Skeletal muscle cell (primary cell): ENCODE results near the gene SNX18.
"Not testable (repeated sequence)": the region's sequence is repeated elsewhere in the genome, so short reads cannot be mapped to it uniquely, and the experiment has no call there.

ENCODE experiments used
- DNase-seq: peaks from one replicate; pipeline ENCODE4 v3.0.0-alpha.2; 2010; ENCODE audit warnings: low read depth
- H3K4me3 ChIP-seq: 2 replicates; pipeline ENCODE4 v1.5.1; 2011; ENCODE audit warnings: low read depth, mild to moderate bottlenecking, control low read depth, low read length, moderate library complexity

SNX18 gene, protein sequence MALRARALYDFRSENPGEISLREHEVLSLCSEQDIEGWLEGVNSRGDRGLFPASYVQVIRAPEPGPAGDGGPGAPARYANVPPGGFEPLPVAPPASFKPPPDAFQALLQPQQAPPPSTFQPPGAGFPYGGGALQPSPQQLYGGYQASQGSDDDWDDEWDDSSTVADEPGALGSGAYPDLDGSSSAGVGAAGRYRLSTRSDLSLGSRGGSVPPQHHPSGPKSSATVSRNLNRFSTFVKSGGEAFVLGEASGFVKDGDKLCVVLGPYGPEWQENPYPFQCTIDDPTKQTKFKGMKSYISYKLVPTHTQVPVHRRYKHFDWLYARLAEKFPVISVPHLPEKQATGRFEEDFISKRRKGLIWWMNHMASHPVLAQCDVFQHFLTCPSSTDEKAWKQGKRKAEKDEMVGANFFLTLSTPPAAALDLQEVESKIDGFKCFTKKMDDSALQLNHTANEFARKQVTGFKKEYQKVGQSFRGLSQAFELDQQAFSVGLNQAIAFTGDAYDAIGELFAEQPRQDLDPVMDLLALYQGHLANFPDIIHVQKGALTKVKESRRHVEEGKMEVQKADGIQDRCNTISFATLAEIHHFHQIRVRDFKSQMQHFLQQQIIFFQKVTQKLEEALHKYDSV

DNA sequence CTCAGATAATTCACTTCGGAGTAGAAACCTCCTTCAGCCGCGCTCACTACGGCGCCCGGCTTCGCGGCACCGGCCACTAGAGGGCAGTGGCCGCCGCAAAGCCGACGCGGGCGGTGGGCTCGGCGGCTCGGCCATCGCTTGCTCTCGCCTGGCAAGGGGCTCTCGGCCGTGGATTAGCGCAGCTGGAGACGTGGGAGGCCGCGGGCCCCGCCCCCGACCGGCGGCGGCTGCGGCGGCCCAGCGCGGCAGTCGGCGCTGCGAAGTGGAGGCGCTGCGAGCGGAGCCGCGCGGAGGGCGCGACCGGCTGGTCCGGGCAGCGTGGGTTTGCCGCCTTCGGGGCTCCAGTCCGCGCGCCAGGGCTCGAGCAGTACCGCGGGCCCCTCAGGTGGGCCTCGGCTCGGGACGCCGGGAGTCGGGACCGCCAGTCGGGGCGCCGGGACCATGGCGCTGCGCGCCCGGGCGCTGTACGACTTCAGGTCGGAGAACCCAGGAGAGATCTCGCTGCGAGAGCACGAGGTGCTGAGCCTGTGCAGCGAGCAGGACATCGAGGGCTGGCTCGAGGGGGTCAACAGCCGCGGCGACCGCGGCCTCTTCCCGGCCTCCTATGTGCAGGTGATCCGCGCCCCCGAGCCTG is at the start of gene SNX18:
TSS of gene SNX18 (plus strand) at position 248 of the 634 bp plus-strand sequence. CDS start at position 442, 194 bp downstream.
- H3K4me3 ChIP-seq = peak within 1 kb of the TSS; percentile 87
- DNase-seq = peak; percentile 72

DNA sequence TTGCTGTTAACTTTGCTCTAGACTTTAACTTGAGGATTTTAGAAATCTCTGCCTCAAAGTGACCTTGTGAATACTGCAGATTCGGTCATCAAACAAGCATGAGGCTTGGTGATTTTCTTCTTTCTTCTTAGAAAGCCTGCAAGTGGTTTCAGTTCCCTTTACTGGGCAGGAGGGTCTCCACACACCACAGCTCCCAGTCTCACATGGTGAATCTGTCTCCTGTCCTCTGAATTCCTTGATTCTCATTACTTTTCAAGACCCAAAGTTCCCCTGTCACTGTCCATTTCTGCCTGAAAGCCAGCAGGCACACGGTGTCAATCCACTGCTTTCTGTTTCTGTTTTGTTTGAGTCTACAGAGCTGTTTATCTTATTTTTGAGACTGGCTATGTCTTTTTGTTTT is 47.9 kb upstream of the SNX18 start:
- DNase-seq = no peak
- H3K4me3 ChIP-seq = peak overlapping the region; percentile 20

DNA sequence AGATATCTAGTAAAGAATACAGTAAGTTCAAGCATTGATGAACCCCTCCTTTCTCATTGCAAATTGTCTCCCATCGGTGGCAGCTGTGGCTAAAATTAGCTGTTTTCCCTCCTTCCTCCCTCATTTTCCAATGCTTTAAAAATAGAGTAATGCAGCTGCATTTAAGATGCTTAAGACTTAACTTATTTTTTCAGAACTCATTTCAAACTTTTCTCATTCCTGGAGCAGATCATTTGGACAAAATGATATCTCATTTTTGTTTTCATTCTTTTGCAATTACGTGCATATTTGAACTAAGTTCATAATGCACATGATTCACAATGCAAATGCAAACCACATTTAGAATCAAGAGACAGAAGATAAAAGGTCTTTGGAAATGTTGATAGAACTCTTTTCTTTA is 47.4 kb upstream of the SNX18 start:
- DNase-seq = no peak
- H3K4me3 ChIP-seq = no peak overlapping the region

DNA sequence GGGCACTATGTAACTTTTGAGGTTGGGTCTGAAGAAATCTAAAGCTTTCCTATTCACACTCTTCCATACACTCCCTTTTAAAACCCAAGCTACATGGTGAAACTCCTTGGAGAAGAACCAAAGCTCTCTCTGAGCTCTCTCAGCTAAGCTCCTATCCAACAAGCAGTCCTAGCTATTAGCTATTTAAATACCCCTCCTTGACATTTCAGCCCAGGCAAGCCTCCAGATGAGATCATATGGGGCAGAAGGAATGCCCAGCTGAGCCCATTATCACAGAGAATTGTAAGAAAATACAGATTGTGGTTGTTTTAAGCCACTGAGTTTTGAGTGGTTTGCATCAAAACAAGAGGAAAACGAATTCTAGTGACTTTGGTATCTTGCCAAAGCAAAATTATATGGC is 46.9 kb upstream of the SNX18 start:
- no peak overlapping the region for H3K4me3 ChIP-seq
- DNase-seq = no peak

DNA sequence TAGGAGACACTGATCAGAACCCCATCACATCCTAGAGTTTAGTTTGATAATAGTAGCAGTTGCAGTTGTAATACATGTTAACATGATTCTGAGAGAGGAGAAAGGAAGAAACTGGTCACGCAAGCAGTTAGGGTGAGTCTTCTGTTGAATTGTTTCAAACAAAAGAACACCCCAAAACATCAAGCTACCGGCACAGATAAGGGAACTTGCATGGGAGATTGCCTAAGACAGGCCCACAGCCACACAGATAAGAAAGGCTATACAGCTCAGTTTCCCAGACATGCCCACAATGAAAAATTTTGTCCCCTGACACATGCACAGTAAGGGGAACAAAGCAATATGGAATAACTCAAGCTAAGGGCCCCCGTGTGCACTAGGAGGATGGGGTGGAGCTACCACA is 46.2 kb upstream of the SNX18 start:
- no peak for DNase-seq
- no peak overlapping the region for H3K4me3 ChIP-seq

DNA sequence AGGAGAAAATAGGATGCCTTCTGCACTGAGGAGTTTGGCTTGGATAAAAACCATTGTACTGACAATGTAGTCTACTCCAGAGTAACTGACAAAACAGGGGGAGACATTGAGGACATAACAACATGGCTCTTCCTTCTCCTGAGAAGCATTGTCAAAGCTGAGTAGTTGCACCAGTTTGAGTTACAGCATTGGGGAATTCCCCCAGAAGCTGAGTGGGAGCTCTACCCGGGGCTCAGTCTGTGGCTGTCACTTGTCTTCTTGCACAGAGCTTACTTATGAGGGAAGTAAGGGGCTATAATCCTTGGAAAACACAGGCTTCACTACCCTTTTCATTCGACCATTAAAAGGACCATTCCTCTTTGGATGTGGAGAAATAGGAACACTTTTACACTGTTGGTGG is 40.9 kb upstream of the SNX18 start:
- H3K4me3 ChIP-seq = no peak overlapping the region
- no peak for DNase-seq

DNA sequence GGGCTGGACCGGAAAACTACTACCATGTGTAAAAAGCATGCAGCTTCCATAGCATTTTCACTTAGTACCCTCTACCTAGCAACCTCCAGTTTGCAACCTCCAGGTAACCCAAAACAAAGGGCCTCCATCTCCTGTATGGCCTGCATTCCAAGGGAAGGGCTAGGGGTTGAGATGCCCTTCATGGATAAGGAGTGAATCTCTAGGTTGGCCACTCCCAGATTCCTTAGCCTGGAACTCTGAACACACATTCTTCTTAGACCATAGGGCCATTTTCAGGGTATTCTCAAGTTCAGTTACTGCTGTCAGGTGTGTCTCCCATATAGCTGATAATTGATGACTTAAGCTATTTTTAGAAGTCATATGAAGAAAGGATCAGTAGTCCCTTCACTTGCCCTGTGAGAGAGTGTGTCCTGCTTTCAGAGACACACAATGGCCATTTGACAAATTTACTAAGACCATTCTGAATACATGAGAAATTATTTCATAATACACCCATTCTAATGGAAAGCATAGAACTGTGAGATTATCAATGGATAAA is 39.5 kb upstream of the SNX18 start:
- DNase-seq = no peak
- no peak overlapping the region for H3K4me3 ChIP-seq

DNA sequence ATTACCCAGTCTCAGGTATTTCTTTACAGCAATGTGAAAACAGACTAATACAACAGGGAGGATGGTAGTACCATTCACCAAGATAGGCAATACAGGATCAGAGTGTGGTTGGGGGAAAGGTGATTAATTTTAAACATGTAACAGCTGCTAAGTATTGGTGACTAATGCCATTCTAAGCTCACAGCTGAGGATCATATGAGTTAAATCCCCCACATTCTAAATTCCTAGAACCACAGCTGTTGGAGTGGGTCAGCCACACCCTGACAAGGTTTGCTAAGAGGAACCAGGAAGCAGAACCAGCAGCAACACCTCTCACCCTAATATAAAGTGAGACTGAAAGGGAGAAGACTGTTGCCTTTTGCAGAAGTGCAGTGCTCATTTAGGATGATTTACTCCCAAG is 37.3 kb upstream of the SNX18 start:
- H3K4me3 ChIP-seq = no peak overlapping the region
- DNase-seq = no peak

DNA sequence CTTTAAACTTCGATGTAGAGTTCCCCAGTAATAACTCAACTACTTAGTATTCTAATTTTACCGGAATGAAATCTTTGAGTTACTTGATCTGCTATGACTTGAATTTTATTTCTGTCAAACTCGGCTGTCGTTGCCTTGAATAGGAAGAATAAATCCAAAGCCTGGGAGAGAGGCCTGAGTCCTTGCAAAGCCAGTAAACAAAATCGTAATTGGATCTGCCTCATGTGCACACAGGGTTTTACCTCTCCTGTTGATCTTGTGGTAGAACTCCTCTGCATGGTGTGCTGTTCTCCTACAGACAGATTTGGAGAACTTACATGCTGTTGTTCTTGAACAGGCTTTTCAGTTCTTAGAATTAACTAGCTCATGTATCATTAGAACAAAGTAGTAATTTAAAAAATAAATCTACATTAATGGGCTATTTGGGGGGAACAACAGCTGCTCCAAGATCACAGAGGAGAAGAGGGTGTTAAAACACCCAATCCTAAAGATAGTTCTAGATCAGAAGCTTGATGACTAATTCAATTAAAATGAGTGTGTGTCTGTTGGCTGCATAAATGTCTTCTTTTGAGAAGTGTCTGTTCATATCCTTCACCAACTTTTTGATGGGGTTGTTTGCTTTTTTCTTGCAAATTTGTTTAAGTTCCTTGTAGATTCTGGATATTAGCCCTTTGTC is 33.2 kb upstream of the SNX18 start:
- no peak for DNase-seq

DNA sequence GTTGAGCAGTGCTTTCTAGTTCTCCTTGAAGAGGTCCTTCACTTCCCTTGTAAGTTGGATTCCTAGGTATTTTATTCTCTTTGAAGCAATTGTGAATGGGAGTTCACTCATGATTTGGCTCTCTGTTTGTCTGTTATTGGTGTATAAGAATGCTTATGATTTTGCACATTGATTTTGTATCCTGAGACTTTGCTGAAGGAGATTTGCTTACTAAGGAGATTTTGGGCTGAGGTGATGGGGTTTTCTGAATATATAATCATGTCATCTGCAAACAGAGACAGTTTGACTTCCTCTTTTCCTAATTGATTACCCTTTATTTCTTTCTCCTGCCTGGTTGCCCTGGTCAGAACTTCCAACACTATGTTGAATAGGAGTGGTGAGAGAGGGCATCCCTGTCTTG is 31.9 kb upstream of the SNX18 start:
- H3K4me3 ChIP-seq, DNase-seq: not testable (repeated sequence)

More for the DNA sequence above, 33.2 kb upstream of the SNX18 start:
- no peak overlapping the region for H3K4me3 ChIP-seq

DNA sequence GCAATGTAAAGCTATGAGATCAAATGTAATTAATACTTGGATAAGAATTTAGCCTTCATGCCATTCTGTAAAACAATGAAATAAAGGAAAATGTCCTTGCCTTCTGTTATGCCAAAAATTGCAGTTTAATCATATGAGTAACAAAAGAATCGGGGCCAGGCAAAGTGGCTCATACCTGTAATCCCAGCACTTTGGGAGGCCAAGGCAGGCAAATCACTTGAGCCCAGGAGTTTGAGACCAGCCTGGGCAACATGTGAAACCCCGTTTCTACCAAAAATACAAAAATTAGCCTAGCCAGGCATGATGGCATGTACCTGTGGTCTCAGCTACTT is 27.9 kb upstream of the SNX18 start:
- not testable (repeated sequence) for H3K4me3 ChIP-seq, DNase-seq

DNA sequence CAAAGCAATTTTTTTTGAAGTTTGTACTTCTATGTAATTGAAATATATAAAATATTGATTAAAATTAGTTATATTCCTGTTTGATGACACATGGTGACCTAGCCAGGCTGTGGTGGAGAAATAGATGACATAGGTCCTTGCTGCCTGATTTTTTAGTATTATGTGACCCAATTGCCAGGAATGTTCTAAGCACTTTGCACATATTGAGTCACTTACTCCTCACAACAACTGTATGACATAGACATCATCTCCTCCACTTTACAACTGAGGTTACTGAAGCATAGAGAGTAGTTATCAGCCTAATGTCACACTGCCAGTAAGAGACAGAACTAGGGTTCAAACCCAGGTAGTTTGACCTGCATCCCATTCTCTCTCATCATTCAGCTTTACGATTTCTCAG is 26.2 kb upstream of the SNX18 start:
- DNase-seq = no peak
- no peak overlapping the region for H3K4me3 ChIP-seq

DNA sequence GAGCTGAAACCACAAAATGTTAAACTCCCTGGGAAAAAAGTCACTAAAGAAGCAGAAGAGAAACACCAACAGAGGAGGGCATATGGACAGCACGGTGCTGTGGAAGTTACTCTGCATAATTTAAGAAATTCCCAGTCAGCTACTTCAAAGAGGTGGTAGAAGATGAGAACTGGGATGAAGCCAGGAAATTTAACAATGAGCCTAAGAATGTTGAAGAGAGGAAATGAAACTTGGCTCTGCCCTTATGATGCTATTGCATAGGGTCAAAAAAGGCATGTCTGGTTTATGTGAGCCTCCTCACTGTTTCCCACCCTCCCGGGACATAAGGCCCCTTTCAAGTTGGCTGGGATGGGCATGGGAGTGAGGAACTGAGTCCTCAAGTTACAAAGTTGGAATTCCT is 25.4 kb upstream of the SNX18 start:
- no peak overlapping the region for H3K4me3 ChIP-seq
- no peak for DNase-seq

DNA sequence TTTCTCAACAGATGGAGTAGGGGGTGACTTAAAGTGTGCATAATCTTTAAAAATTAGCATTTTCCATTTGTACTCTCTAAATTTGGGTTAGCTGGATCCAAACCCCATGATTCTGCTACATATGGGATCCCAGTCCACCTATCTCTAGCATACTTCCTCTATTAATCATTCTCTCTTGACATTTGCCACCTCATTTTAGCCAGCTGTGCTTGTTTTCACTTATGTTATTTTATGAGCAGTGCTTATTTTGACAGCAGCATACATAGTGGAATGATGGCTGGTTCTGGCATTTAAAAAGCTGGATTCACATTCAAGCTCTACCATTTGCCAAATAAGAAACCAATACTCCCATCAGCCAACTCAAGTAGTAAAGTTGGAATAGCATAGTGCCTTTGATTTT is 22.5 kb upstream of the SNX18 start:
- no peak for DNase-seq

DNA sequence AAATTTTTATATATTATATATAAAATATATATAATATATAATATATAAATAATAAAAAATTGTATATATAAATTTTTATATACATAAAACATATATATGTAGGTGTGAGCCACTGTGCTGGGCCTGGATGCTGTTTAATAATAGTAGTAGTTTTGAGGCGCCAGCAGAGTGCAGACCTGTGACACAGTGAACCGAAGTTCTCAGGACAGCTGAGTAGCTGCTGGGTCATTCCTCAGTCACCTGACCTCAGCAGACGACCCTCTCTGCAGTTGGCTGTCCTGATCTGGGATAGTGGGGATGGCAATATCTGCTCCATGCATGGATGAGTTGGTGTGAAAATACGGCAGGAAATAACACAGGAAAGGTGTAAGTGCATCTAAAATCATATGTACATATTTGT is 3.3 kb upstream of the SNX18 start:
- DNase-seq = no peak
- H3K4me3 ChIP-seq = no peak overlapping the region

More for the DNA sequence above, 22.5 kb upstream of the SNX18 start:
- H3K4me3 ChIP-seq = no peak overlapping the region

DNA sequence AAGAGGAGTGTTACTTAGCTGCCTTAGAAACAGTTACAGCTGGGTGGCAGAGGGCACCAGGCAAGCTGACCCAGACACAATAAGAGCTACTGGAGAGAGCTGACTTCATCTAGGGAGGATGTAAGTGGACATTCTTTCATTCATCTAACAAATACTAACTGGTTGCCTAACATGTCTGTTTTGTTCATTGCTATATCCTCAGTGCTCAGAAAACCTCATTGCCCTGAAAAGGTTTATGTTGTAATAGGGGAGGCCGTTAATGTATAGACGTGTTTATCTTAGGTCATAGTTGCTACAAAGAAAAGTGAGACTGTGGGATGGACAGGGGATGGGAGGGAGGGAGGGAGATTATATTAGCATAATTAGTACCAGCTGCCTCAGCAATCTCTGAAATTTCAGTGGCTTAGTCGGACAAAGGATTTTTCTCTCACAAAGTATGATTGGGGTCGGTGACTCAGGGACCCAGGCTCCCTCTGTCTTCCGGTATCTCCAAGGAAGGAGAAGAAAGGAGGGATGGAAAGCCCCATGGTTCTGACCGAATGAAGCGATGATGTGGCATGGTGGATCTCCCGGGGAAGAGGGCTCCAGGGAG is 2.6 kb upstream of the SNX18 start:
- H3K4me3 ChIP-seq = no peak overlapping the region
- DNase-seq = peak; percentile 73

DNA sequence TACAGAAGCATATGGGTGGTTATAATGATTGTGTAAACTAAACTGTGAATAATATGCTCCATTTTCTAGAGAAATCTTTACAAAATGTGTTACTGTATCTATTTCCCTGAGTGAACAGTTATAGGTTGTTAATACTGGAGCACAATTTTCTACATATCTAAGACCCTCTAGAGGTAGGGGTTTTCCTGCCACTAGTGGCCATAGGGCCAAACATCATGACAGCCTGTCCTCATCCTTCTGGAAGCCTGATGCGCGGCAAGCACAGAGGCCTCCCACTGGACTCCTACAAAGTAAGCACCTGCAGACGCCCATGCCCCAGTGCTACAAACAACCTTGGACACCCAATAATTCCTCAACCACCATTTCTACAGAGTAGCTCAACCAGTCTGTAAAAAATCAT is 1.9 kb upstream of the SNX18 start:
- H3K4me3 ChIP-seq = no peak overlapping the region
- no peak for DNase-seq

DNA sequence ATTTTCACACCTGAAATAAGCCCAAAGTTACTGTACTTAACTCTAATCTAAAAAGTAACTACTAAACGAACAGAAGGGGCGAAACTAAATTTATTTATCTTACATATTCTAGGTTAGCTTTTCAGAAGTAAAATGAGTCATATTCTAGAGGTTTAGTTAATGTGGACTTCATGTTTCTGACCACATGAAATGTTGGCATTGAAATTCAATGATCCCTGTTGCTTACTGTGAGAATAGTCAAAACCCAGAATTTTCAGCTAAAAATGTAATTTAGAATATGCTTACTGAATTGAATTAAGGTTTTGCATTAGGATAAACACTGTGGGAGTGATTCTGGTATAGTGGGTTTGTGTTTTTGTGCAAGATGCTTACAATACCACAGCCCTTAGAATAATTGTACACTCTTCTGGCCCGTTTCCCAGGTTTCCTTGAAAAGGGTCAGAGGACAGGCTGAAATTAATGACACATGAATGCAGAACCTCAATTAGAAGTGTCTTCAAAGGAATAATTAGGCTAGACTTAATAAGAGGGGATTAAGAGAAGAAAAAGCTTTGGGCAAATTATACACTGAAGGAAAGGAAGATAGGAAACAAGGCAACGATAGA is 1.4 kb upstream of the SNX18 start:
- no peak for DNase-seq
- H3K4me3 ChIP-seq = no peak overlapping the region

DNA sequence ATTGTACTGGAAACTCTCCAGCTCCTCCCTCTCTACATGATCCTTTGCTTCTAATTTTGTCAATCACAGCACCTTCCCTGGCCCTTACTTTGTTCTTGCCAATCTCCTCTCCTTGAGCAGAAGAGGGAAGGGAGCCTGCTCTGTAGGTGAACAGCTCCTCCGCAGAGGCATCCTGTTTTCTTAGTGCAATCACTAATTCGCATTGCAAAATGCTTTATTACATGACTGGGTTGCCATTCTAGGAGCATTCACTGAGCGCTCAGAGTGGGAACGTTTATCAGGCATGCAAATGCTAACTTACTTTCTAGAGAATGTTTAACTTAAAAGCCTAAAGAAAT is 416 bp upstream of the SNX18 start:
- no peak for DNase-seq
- peak overlapping the region; percentile 14 for H3K4me3 ChIP-seq
